GM21447 (cell line): ENCODE measurements around the gene SEL1L.
"Not testable (repeated sequence)": the region's sequence is repeated elsewhere in the genome, so short reads cannot be mapped to it uniquely, and the experiment has no call there.

ENCODE experiments used
- ATAC-seq: cut with Tn5 transposase; IDR thresholded peaks from one replicate; pipeline ENCODE4 v1.9.1; 2021; ENCODE audit not compliant: unreplicated experiment

SEL1L gene

GRCh38 chr14:81529391-81529790, 4.3 kb downstream of the SEL1L start:
- no peak for ATAC-seq

GRCh38 chr14:81525129-81525528, 8.5 kb downstream of the SEL1L start:
- ATAC-seq: no peak

- ATAC-seq: peak; percentile 55
Observed at GRCh38 chr14:81523616-81524015, 10.0 kb downstream of the SEL1L start.

GRCh38 chr14:81523016-81523415, 10.6 kb downstream of the SEL1L start:
- no peak for ATAC-seq

GRCh38 chr14:81521356-81521755, 12.3 kb downstream of the SEL1L start:
- no peak for ATAC-seq

- peak; percentile 94 for ATAC-seq
Observed at GRCh38 chr14:81519200-81520011, 14.2 kb downstream of the SEL1L start.

GRCh38 chr14:81517798-81518398, 15.8 kb downstream of the SEL1L start:
- no peak for ATAC-seq

- no peak for ATAC-seq
Observed at GRCh38 chr14:81516986-81517797, 16.5 kb downstream of the SEL1L start.

GRCh38 chr14:81515927-81516326, 17.7 kb downstream of the SEL1L start:
- ATAC-seq: not testable (repeated sequence)

- not testable (repeated sequence) for ATAC-seq
Observed at GRCh38 chr14:81512826-81513225, 20.8 kb downstream of the SEL1L start.

- no peak for ATAC-seq
Observed at GRCh38 chr14:81511111-81511904, 22.3 kb downstream of the SEL1L start.

- no peak for ATAC-seq
Observed at GRCh38 chr14:81509838-81510452, 23.7 kb downstream of the SEL1L start.

GRCh38 chr14:81509321-81509720, 24.3 kb downstream of the SEL1L start:
- ATAC-seq: no peak

GRCh38 chr14:81506487-81506886, 27.2 kb downstream of the SEL1L start:
- ATAC-seq: no peak

GRCh38 chr14:81504864-81505263, 28.8 kb downstream of the SEL1L start:
- ATAC-seq: no peak

- no peak for ATAC-seq
Observed at GRCh38 chr14:81485781-81486180, 47.9 kb downstream of the SEL1L start.

GRCh38 chr14:81485372-81485771, 48.3 kb downstream of the SEL1L start:
- peak; percentile 81 for ATAC-seq

- no peak for ATAC-seq
Observed at GRCh38 chr14:81484120-81484519, 49.5 kb downstream of the SEL1L start.

- no peak for ATAC-seq
Observed at GRCh38 chr14:81480741-81481140, 52.9 kb downstream of the SEL1L start.

- ATAC-seq: no peak
Observed at GRCh38 chr14:81478446-81478845, 55.2 kb downstream of the SEL1L start.
